ENCODE data around the gene TENT5C. TPM values are rescaled to one million over a fixed set of nuclear protein-coding genes. Genes with fewer than 3 reads are reported as not detected.

Gene TENT5C
- total RNA-seq, 1 donor = 69.2 TPM

DNA sequence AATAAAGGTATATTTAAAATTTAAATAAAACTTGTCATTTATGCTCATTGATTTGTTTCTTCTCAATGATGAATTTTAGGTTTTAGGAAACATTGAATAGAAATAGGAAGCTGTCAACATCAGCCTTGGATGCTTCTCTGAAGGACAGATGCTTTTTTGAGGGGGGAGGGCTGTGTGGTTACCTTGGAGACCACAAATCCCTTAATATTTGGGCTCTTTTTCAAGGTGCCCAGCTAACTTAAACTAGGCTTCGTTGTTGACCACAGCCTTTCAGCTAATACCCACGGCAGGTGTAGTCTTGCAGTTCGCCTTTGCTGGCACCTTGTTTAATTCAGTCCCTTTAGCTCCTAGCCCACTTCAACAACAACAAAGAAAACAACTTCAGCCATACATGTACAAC is 22.5 kb downstream of the TENT5C start:
- no peaks in the 10 kb centered on the region for H3K9me3 ChIP-seq (ENCODE audit: low read depth, low read length)
- no peaks in the 10 kb centered on the region for H3K27me3 ChIP-seq (ENCODE audit: insufficient read depth, low read length)
- H3K4me3 ChIP-seq (ENCODE audit: low read length) = no peak overlapping the region
- H3K4me1 ChIP-seq (ENCODE audit: insufficient read depth, low read length) = peaks cover 19% of the 10 kb centered on the region

DNA sequence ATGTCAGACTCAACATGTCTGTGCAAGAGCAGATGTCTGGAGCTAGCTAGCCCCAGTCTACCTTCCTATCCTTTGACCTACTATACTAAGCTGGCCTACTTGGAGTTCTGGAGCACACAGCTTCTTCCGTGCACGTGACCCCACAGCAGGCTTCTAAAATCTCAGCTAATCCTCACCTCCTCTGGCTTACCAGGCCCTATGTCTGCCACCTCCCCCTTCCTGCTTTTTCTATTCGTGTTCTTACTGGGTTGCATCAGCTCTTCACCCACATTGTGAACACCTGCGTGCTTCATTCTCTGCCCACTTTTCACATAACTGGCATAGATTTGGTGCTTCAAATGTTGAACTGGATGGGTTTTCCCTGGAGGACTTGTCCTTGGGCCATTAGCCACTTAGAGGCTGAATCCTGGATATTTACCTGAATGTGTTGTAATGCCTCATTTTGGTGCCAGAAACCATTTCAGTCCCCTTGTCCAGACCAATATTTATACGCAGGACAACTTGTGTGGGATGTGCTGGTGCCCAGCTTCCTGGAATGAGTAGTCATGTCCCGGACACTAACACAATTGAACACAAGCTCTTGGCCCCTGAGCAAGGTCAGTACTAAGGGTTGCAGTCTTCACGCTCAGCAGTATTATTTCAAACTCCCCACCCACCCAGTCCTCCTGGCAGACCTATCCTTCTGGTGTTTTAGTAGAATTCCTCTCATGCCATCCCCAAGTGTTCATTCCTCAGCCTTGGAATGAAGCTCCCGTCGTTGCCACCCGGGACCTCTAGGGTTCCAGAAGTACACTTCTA is 24.0 kb downstream of the TENT5C start:
- Histone ChIP-seq H3K9me3 (ENCODE audit: low read depth, low read length) (no peaks in the 10 kb centered on the region), H3K4me1 (ENCODE audit: insufficient read depth, low read length) (peaks cover 20% of the 10 kb centered on the region), H3K4me3 (ENCODE audit: low read length) (no peak overlapping the region), H3K27me3 (ENCODE audit: insufficient read depth, low read length) (no peaks in the 10 kb centered on the region)

DNA sequence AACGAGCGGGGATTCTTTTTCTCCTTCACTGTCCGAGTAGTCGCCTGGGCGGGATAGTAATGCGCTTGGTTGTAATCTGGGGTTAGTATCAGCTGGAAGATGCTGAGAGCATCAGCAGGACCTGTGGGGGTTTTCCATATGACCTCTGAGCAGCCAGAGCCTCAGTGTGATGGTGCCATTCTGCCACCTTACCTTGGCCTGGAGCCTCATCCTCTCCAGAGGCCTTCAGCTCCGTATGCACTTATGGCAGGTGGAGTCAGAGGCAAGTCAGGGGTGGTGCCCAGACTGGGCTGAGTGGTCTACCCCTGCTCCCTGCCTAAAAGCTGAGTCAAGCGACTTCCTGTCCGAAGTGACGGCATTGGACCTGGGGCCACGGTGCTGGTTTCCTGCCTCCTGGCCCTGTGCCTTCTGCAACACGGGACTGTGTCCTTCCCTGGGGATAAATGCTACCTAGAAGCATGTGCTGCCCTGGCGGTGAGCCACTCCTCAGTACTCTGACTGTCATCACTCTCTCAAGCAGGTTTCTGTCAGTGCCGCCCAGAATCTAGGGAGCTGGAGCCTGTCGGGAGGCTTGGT is 24.7 kb downstream of the TENT5C start:
- no peaks in the 10 kb centered on the region for H3K9me3 ChIP-seq (ENCODE audit: low read depth, low read length)
- peaks cover 26% of the 10 kb centered on the region for H3K4me1 ChIP-seq (ENCODE audit: insufficient read depth, low read length)
- no peak overlapping the region for H3K4me3 ChIP-seq (ENCODE audit: low read length)
- no peaks in the 10 kb centered on the region for H3K27me3 ChIP-seq (ENCODE audit: insufficient read depth, low read length)

DNA sequence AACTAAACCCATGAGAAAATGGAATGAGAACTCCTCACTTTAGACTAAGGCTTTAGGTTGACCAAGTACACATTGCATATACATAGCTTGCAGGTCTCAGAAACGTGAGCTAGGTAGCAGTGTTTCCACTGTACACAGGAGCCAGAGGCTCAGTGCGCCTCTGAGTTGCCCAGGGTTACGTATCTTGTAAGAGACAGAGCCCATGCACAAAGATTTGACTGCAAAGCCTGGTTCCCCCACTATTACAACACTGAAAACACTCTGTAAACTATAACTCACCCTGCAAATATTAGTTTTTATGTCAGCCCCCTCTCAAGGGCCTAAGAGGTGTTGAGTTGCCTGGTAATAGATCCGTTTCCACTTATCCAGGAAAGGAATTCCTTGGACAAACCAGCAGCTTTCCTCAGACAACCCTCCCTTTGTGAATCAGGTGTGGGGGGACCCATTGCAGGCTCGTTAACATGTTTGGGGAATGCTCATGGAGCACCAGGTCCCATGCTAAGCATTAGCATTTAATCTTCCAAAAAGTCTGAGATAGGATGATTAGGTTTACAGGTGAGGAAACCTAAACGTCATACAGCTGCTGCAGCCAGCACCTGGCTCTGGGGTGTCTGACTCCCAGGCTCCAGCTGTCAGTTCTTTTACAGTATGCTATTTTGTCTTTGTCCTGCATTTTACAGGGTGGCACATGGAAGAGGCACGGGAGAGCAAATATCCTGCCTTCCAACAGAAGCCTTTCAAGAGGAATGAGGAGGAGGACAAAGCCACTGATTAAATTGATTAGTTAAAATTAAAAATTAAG is 25.7 kb downstream of the TENT5C start:
- Histone ChIP-seq H3K4me1 (ENCODE audit: insufficient read depth, low read length) (peaks cover 37% of the 10 kb centered on the region), H3K9me3 (ENCODE audit: low read depth, low read length) (no peaks in the 10 kb centered on the region), H3K27me3 (ENCODE audit: insufficient read depth, low read length) (no peaks in the 10 kb centered on the region), H3K4me3 (ENCODE audit: low read length) (no peak overlapping the region)

DNA sequence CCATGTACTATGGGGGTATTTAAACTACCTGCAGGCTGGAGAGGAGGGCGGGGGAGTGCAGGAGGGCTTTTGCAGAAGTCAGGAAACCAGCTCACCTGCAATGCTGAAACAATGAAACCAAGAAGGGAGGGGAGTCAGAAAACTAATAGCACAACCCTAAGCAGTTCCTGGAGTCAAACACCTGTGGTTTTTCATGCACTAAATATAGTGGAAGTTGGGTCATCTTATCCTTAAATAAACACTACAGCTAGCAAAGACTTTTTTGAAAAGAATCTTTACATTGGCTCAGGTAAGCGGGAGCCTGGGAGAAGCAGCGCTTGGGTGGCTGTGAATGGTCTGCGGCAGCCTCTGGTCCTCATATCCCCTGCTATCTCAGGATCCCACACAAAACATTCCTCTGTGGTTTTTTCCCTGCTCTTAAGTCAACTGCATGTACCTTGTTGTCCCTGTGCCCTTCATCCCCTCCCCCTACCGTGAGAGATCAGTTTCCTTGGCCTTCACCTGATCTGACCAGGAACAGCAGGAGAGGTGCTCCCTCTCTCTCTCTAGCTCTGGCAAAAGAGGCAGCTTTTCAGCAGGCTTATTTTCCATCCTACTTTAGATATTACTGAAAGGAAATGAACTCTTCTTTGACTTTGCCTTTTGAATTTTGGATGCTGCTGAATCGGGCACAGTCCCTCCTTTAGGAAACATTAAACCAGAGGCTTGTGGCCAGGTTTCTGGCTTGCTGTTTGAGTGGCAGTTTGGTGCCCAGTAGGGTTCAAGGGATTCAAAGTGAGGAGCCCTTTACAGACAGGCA is 26.6 kb downstream of the TENT5C start:
- Histone ChIP-seq H3K9me3 (ENCODE audit: low read depth, low read length) (no peaks in the 10 kb centered on the region), H3K4me3 (ENCODE audit: low read length) (no peak overlapping the region), H3K27me3 (ENCODE audit: insufficient read depth, low read length) (no peaks in the 10 kb centered on the region), H3K4me1 (ENCODE audit: insufficient read depth, low read length) (peaks cover 43% of the 10 kb centered on the region)

DNA sequence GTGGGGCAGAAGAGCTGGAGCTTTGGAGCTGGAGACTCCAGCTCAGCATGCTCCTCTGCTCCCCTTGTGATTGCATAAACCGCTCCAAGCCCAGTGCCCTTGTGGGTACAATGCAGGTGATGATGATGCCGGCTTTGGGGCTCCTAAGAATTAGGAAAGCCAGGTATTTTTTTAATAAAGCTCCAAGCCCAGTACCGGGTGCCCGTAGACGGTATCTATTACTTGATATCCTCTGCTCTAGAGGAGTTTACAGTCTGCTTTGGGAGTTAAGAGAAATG is 27.2 kb downstream of the TENT5C start:
- Histone ChIP-seq H3K4me3 (ENCODE audit: low read length) (no peak overlapping the region), H3K27me3 (ENCODE audit: insufficient read depth, low read length) (no peaks in the 10 kb centered on the region), H3K4me1 (ENCODE audit: insufficient read depth, low read length) (peaks cover 41% of the 10 kb centered on the region), H3K9me3 (ENCODE audit: low read depth, low read length) (no peaks in the 10 kb centered on the region)

DNA sequence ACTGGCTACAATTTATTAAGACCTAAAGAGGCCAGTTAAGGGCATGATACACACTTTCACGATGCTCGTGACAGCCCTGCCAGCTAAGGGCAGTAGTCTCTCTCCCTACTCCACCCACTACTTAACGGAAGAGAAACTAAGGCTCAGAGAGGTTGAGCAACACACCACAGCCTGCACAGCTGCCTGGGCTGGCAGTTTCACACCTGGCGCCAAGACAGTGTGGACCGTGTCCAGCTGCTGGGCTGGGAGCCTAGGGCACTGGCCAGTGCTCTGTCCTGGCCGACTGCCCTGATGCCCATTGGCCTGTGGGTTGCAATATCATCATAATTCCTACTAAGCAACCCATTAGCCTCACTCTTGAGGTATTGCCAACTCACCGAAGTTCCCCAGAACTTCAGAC is 27.6 kb downstream of the TENT5C start:
- Histone ChIP-seq H3K4me1 (ENCODE audit: insufficient read depth, low read length) (peaks cover 41% of the 10 kb centered on the region), H3K9me3 (ENCODE audit: low read depth, low read length) (no peaks in the 10 kb centered on the region), H3K4me3 (ENCODE audit: low read length) (no peak overlapping the region), H3K27me3 (ENCODE audit: insufficient read depth, low read length) (no peaks in the 10 kb centered on the region)

DNA sequence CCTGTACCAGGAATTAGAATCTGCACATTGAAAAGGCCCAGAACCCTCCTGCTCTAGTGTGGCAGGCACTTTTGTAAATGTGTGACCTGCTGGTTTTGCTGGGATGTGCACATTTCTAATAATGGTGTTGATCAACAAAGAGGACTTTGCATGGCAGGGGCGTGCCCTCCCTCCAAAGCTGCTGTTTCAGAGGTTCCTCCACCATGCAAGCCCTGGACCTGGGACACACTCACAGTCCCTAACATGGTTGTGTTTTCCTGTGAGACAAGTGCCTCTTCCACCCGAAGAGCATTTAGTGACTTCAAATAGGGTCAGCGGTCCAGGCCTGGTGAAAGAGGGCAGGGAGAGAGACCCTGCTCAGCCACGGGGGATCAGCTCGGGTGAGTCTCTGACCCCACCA is 28.1 kb downstream of the TENT5C start:
- no peaks in the 10 kb centered on the region for H3K27me3 ChIP-seq (ENCODE audit: insufficient read depth, low read length)
- H3K4me3 ChIP-seq (ENCODE audit: low read length) = no peak overlapping the region
- H3K4me1 ChIP-seq (ENCODE audit: insufficient read depth, low read length) = peaks cover 41% of the 10 kb centered on the region
- H3K9me3 ChIP-seq (ENCODE audit: low read depth, low read length) = no peaks in the 10 kb centered on the region

DNA sequence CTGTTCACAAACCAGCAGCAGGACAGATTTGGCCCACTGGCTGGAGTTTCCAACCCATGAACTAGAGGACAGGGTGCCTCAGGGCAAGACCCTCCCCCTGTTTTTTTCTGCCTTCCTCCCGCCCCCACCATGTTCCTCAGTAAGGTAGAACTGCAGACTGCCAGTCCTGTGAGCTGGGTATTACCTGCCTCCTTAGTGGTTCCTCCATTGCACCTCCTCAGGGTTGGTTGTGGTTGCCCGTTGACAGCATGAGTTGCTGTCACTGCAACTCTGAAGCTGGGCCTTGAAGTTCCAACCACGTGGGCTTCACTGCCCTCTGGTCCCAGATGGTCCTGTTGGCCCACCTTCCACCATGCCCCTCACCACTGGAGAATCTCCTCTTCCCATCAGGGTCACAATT is 28.8 kb downstream of the TENT5C start:
- H3K27me3 ChIP-seq (ENCODE audit: insufficient read depth, low read length) = no peaks in the 10 kb centered on the region
- no peaks in the 10 kb centered on the region for H3K9me3 ChIP-seq (ENCODE audit: low read depth, low read length)
- H3K4me3 ChIP-seq (ENCODE audit: low read length) = no peak overlapping the region
- peaks cover 41% of the 10 kb centered on the region for H3K4me1 ChIP-seq (ENCODE audit: insufficient read depth, low read length)

DNA sequence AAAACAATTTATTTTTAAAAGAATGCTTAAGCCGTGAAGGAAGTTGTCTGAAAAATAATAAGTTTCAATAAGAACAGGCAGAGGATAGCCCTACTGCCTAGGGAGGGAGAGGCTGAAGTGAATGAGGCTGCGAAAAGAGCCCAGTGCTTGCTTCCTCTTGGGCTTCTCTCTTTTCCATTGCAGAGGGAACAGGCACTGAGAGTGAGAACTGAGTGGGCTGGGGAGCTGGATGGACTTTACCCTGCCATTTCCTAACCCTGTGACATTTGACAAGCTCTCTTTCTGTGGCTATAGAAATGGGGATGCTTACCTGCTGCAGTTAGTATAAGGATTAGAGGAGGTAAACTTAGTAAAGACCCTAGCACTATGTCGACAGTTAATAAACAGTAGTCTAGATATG is 30.0 kb downstream of the TENT5C start:
- Histone ChIP-seq H3K27me3 (ENCODE audit: insufficient read depth, low read length) (no peaks in the 10 kb centered on the region), H3K4me3 (ENCODE audit: low read length) (no peak overlapping the region), H3K4me1 (ENCODE audit: insufficient read depth, low read length) (peaks cover 41% of the 10 kb centered on the region), H3K9me3 (ENCODE audit: low read depth, low read length) (no peaks in the 10 kb centered on the region)

DNA sequence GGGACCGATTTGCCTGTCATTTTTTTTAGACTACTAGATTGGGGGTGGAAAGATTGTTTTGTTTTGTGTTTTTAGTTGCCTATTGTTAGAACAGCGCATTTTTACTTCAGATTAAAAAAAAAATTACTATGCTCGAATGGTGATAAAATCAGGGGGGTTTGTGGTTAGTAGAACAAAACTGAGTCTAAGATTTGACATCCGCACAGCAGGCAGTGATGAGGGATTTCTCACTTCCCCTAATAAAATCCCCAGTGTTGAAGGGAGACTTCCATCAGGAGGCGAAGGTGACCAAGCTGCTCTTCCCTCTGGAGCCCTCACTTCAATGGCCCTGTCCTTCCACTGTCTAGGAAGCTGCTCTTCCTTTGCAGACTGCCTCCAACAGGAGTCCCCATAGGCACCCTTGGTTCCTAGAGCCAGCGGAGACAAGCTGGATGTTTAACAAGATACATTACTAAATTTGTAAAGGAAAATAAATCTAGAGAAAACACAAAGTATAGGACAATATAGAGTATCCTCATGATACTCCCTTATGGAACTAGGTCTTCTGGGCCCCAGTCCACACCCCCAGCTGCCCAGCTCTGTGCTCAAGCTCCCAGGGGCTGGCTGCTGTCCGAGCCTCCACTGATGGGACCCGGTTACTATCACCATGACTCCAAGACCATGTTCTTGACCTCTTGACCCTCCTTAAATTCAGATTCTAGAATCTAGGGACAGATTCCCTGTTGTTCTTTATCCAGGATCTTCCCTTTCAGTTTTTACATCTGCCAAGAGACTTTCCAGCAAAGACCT is 31.0 kb downstream of the TENT5C start:
- Histone ChIP-seq H3K27me3 (ENCODE audit: insufficient read depth, low read length) (no peaks in the 10 kb centered on the region), H3K9me3 (ENCODE audit: low read depth, low read length) (no peaks in the 10 kb centered on the region), H3K4me1 (ENCODE audit: insufficient read depth, low read length) (peaks cover 41% of the 10 kb centered on the region), H3K4me3 (ENCODE audit: low read length) (no peak overlapping the region)

DNA sequence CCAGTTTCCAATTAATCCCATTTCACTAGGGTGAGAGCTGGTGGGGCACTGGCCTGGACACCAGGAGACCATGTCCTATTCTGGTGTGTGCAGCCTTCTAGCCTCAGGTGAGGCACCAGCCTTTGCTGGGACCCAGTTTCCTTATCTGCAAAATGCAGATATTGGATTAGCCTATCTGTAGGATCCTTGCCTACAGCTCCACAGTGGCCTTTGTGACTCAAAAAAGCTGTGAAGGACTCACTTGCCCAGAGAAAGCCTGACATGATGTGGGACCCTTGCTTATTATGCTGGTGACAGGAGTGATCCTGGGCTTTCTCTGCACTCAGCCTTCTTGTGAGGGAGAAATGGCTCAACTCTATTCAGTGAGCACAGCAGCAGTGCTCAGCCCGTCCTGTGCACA is 32.3 kb downstream of the TENT5C start:
- Histone ChIP-seq H3K4me1 (ENCODE audit: insufficient read depth, low read length) (peaks cover 31% of the 10 kb centered on the region), H3K9me3 (ENCODE audit: low read depth, low read length) (no peaks in the 10 kb centered on the region), H3K27me3 (ENCODE audit: insufficient read depth, low read length) (no peaks in the 10 kb centered on the region), H3K4me3 (ENCODE audit: low read length) (no peak overlapping the region)

DNA sequence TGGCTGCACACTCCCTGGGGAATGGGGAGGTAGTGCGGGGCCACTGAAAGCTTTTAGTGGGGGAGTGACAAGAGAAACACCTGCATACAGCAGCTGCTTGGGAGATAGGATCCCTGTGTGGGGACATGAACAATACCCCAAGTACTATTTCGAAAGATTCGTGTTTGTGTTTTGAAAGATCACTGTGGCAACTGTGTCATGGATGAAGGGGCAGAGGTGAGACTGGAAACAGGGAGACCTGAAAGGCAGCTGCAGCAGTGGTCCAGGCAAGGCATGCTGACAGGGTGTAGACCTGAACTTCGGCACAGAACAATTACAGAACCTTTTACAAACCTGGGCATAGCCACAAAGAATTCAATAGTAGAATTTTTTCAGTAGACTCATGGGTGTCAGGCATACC is 32.9 kb downstream of the TENT5C start:
- no peaks in the 10 kb centered on the region for H3K27me3 ChIP-seq (ENCODE audit: insufficient read depth, low read length)
- H3K4me3 ChIP-seq (ENCODE audit: low read length) = no peak overlapping the region
- no peaks in the 10 kb centered on the region for H3K9me3 ChIP-seq (ENCODE audit: low read depth, low read length)
- peaks cover 28% of the 10 kb centered on the region for H3K4me1 ChIP-seq (ENCODE audit: insufficient read depth, low read length)

DNA sequence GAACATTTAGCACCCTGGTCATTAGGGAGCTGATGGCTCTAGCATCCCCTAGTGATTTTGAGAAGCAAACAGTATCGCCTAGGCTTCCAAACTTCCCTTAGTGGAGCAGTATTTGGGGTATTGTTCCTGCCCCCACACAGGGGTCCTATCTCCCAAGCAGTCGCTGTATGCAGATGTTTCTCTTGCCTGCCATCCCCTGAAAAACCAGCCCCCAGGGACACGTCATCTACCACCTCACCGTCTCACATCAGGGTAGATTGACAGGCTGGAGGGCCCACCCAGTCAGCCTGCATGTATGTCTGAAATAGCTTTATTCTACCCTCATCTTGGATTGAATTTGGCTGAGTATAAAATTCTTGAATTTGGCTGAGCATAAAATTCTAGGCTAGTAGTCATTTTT is 33.9 kb downstream of the TENT5C start:
- no peak overlapping the region for H3K4me3 ChIP-seq (ENCODE audit: low read length)
- H3K9me3 ChIP-seq (ENCODE audit: low read depth, low read length) = no peaks in the 10 kb centered on the region
- H3K27me3 ChIP-seq (ENCODE audit: insufficient read depth, low read length) = no peaks in the 10 kb centered on the region
- peaks cover 35% of the 10 kb centered on the region for H3K4me1 ChIP-seq (ENCODE audit: insufficient read depth, low read length)

Measured in mononuclear cell (primary cell).